SK-N-SH (cell line): Measurements from ENCODE around the gene ZBED5. TPM values are rescaled to one million over a fixed set of nuclear protein-coding genes. Genes with fewer than 3 reads are reported as not detected.

Source experiments
- CTCF ChIA-PET: fragments of 300-600, 350-600 bp; formaldehyde crosslinking; extraction: SDS; loops from one replicate; lab custom pipeline; 2021; lab: Yijun Ruan, JAX
- POLR2A ChIA-PET: fragments of 350-600 bp; sonication (Branson Sonifier 250); formaldehyde crosslinking; extraction: SDS; loops from one replicate; lab custom pipeline; 2020; ENCODE audit warnings: antibody characterized with exemption, inconsistent platforms; lab: Yijun Ruan, JAX
- DNase-seq: peaks from one replicate; pipeline ENCODE4 v3.0.0; 2012
- H2AFZ ChIP-seq: fragments of 200-600 bp; sonication (generic); 2 replicates; pipeline ENCODE4 v1.8.1; 2016; ENCODE audit warnings: antibody characterized with exemption, mild to moderate bottlenecking, low read depth
- H3F3A ChIP-seq: fragments of 200-600 bp; sonication (generic); replicated peaks from 2 replicates; pipeline ENCODE3; 2016; ENCODE audit warnings: antibody characterized with exemption, mild to moderate bottlenecking; ENCODE audit not compliant: insufficient read depth
- H3K27ac ChIP-seq, 2 experiments: fragments of 200-500 bp in 1 of 2; fragments of 200-600 bp in 1 of 2; sonication (Bioruptor generic) in 1 of 2; sonication (generic), shearing (Covaris generic) in 1 of 2; 2 replicates each; pipeline versions ENCODE4 v1.5.1 to v1.6.1; 2014 to 2016; ENCODE audit warnings: low read depth in 2 of 2, inconsistent platforms in 1 of 2, low read length in 1 of 2, mild to moderate bottlenecking in 1 of 2, mixed read lengths in 1 of 2
- H3K27me3 ChIP-seq: fragments of 200-600 bp; sonication (generic), shearing (Covaris generic); 2 replicates; pipeline ENCODE4 v1.6.1; 2016; ENCODE audit warnings: mixed run types; ENCODE audit not compliant: insufficient read depth
- H3K36me3 ChIP-seq, 2 experiments: fragments of 200-500 bp in 1 of 2; fragments of 200-600 bp in 1 of 2; sonication (Bioruptor generic) in 1 of 2; sonication (generic) in 1 of 2; replicated peaks in 1 of 2; 2 replicates each; pipeline versions ENCODE3 to v1.5.1; 2014 to 2016; ENCODE audit warnings: low read length in 1 of 2, mild to moderate bottlenecking in 1 of 2; ENCODE audit not compliant: insufficient read depth in 2 of 2, control insufficient read depth in 1 of 2
- H3K4me1 ChIP-seq, 2 experiments: fragments of 200-500 bp in 1 of 2; fragments of 200-600 bp in 1 of 2; sonication (Bioruptor generic) in 1 of 2; sonication (generic), shearing (Covaris generic) in 1 of 2; 2 replicates each; pipeline versions ENCODE4 v1.5.1 to v1.6.1; 2014 to 2016; ENCODE audit warnings: low read depth in 1 of 2, low read length in 1 of 2, mixed run types in 1 of 2; ENCODE audit not compliant: insufficient read depth in 2 of 2, control insufficient read depth in 1 of 2
- H3K4me2 ChIP-seq: fragments of 200-600 bp; sonication (generic), shearing (Covaris generic); 2 replicates; pipeline ENCODE4 v1.6.1; 2017; ENCODE audit warnings: mixed run types
- H3K4me3 ChIP-seq, 2 experiments: fragments of 200-500 bp in 1 of 2; fragments of 200-600 bp in 1 of 2; sonication (Bioruptor generic) in 1 of 2; sonication (generic), shearing (Covaris generic) in 1 of 2; 2 replicates each; pipeline versions ENCODE4 v1.5.1 to v1.8.1; 2014 to 2016; ENCODE audit warnings: low read depth in 2 of 2, inconsistent platforms in 1 of 2, low read length in 1 of 2, mild to moderate bottlenecking in 1 of 2, mixed read lengths in 1 of 2, moderate library complexity in 1 of 2
- H3K79me2 ChIP-seq: fragments of 200-600 bp; sonication (generic); 2 replicates; pipeline ENCODE4 v1.8.1; 2017; ENCODE audit warnings: mild to moderate bottlenecking; ENCODE audit not compliant: insufficient read depth
- H3K9ac ChIP-seq: fragments of 200-600 bp; sonication (generic); 2 replicates; pipeline ENCODE4 v1.6.1; 2017; ENCODE audit warnings: mixed run types
- H3K9me2 ChIP-seq: fragments of 200-600 bp; sonication (generic); 2 replicates; pipeline ENCODE4 v1.6.1; 2017; ENCODE audit warnings: mixed run types
- H3K9me3 ChIP-seq: fragments of 200-600 bp; sonication (generic); 2 replicates; pipeline ENCODE4 v1.6.1; 2017; ENCODE audit warnings: mixed run types, mild to moderate bottlenecking, moderate library complexity
- H4K20me1 ChIP-seq: fragments of 200-600 bp; sonication (generic); 2 replicates; pipeline ENCODE4 v1.6.1; 2017; ENCODE audit warnings: mild to moderate bottlenecking, mixed run types; ENCODE audit not compliant: insufficient read depth
- CHD2 ChIP-seq: fragments of 150-350 bp; IDR thresholded peaks from 2 replicates; pipeline ENCODE4 v1.6.1; 2018; ENCODE audit warnings: low read length; ENCODE audit not compliant: partially characterized antibody
- ELF1 ChIP-seq: IDR thresholded peaks from 2 replicates; pipeline ENCODE4 v1.4.0; 2012
- EP300 ChIP-seq, 2 experiments: IDR thresholded peaks; 2 replicates each; pipeline versions ENCODE4 v1.4.0 to v1.6.1; 2012; ENCODE audit warnings: borderline replicate concordance in 1 of 2, low read depth in 1 of 2, low read length in 1 of 2
- EZH2phosphoT487 ChIP-seq: fragments of 200-600 bp; sonication (generic); IDR thresholded peaks from 2 replicates; pipeline ENCODE4 v1.6.1; 2017; ENCODE audit warnings: low read depth, mixed run types, mild to moderate bottlenecking, antibody characterized with exemption, moderate library complexity, borderline replicate concordance
- FOSL2 ChIP-seq: IDR thresholded peaks from 2 replicates; pipeline ENCODE4 v1.4.0; 2012; ENCODE audit warnings: low read depth, mild to moderate bottlenecking, moderate library complexity, borderline replicate concordance
- FOXJ3 ChIP-seq: sonication (generic); formaldehyde crosslinking; IDR thresholded peaks from 2 replicates; pipeline ENCODE4 v1.5.1; 2020; ENCODE audit warnings: mild to moderate bottlenecking, missing genetic modification reagents
- FOXM1 ChIP-seq: IDR thresholded peaks from 2 replicates; pipeline ENCODE4 v1.4.0; 2012; ENCODE audit warnings: low read depth, mild to moderate bottlenecking
- GABPA ChIP-seq: IDR thresholded peaks from 2 replicates; pipeline ENCODE4 v1.4.0; 2012; ENCODE audit warnings: low read depth, mild to moderate bottlenecking
- JUND ChIP-seq: IDR thresholded peaks from 2 replicates; pipeline ENCODE4 v1.4.0; 2012
- MEF2A ChIP-seq: IDR thresholded peaks from 2 replicates; pipeline ENCODE4 v1.4.0; 2012; ENCODE audit warnings: low read depth, borderline replicate concordance
- NFIC ChIP-seq: IDR thresholded peaks from 2 replicates; pipeline ENCODE4 v1.4.0; 2012; ENCODE audit warnings: borderline replicate concordance
- NRF1 ChIP-seq: IDR thresholded peaks from 2 replicates; pipeline ENCODE4 v1.6.1; 2012; ENCODE audit warnings: low read depth, mild to moderate bottlenecking, low read length
- RFX5 ChIP-seq: IDR thresholded peaks from 2 replicates; pipeline ENCODE4 v1.6.1; 2012; ENCODE audit warnings: mild to moderate bottlenecking, improper control_type of control experiment, low read length
- SIN3A ChIP-seq: IDR thresholded peaks from 2 replicates; pipeline ENCODE4 v1.6.1; 2012; ENCODE audit warnings: low read depth, mild to moderate bottlenecking, low read length, moderate library complexity, borderline replicate concordance
- SMC3 ChIP-seq: IDR thresholded peaks from 2 replicates; pipeline ENCODE4 v1.6.1; 2012; ENCODE audit warnings: low read depth, low read length, improper control_type of control experiment
- TAF1 ChIP-seq: IDR thresholded peaks from 2 replicates; pipeline ENCODE4 v1.6.1; 2012; ENCODE audit warnings: low read depth, mild to moderate bottlenecking, low read length, moderate library complexity, borderline replicate concordance
- TEAD4 ChIP-seq: IDR thresholded peaks from 2 replicates; pipeline ENCODE4 v1.4.0; 2012; ENCODE audit warnings: mild to moderate bottlenecking, borderline replicate concordance; ENCODE audit not compliant: insufficient read depth
- USF1 ChIP-seq: IDR thresholded peaks from 2 replicates; pipeline ENCODE4 v1.4.0; 2012; ENCODE audit warnings: low read depth, borderline replicate concordance
- ZBTB33 ChIP-seq: IDR thresholded peaks from 2 replicates; pipeline ENCODE4 v1.4.0; 2012; ENCODE audit warnings: low read depth, borderline replicate concordance
- WGBS: methylation state at CpG from one replicate; pipeline ENCODE4 v1.1.6; 2017; ENCODE audit warnings: low lambda C conversion rate; 5-methylcytosine and 5-hydroxymethylcytosine counted together
- polyA plus RNA-seq, 3 experiments: library from polyadenylated mRNA; depleted of rRNA; stranded (reverse); fragments of >200 nt; gene quantifications; 2 replicates each; pipeline ENCODE4 v1.2.3, GENCODE V29; 2012
- TF ChIP-seq, protein P1 (sequence below): fragments of 200-600 bp; sonication (generic); IDR thresholded peaks from 2 replicates; pipeline ENCODE4 v1.6.1; 2017; ENCODE audit warnings: antibody characterized with exemption, mild to moderate bottlenecking, moderate library complexity
- TF ChIP-seq, protein P2 (sequence below): IDR thresholded peaks from 2 replicates; pipeline ENCODE4 v1.4.0; 2012; ENCODE audit warnings: low read depth
- TF ChIP-seq, protein P3 (sequence below): fragments of 150-350 bp; IDR thresholded peaks from 2 replicates; pipeline ENCODE4 v1.6.1; 2016; ENCODE audit warnings: mild to moderate bottlenecking, low read depth, low read length
- TF ChIP-seq, protein P4 (sequence below): IDR thresholded peaks from 2 replicates; pipeline ENCODE4; 2012

Gene ZBED5
- polyA plus RNA-seq, 1 of the 3 experiments (the other 2 are of a cell fraction): 23.5 TPM

- Histone ChIP-seq H3K4me1 (peaks cover 17 to 27% of the 10 kb centered on the region in 2 experiments), H3K9me2 (no peaks in the 10 kb centered on the region), H3F3A (peaks cover 28% of the 10 kb centered on the region), H3K9ac (peak within 1 kb of the TSS; percentile 100), H3K4me3 (peak within 1 kb of the TSS; percentile 75 to 93), H4K20me1 (peaks cover 41% of the 10 kb centered on the region), H3K79me2 (peaks cover 56% of the 10 kb centered on the region), H3K9me3 (no peaks in the 10 kb centered on the region), H3K4me2 (peak within 1 kb of the TSS; percentile 95), H3K27ac (peak within 1 kb of the TSS; percentile 95 to 98), H3K27me3 (no peaks in the 10 kb centered on the region), H2AFZ (peak within 1 kb of the TSS; percentile 88), H3K36me3 (peaks cover 33 to 39% of the 10 kb centered on the region in 2 experiments)
- CTCF ChIA-PET: interaction anchor here (0.6 to 3.9 kb wide), 11 partner anchors 11 to 177 kb away, joined by 3 to 35 read pairs (median 4); no protein-coding TSS in a partner anchor
- under 1% methylated on average over 51 of the region's 65 CpGs for whole genome bisulfite sequencing
- DNase-seq: peak; percentile 97
- POLR2A ChIA-PET: interaction anchor here (0.6 to 3.1 kb wide), 39 partner anchors 9 to 1201 kb away, joined by 3 to 84 read pairs (median 4); partner anchors contain the start of genes CTR9 and ZBED5
- TF ChIP-seq TEAD4: peak; percentile 99
- peak; percentile 88 for TF ChIP-seq TAF1
- no peak for TF ChIP-seq FOXJ3 (CRISPR knock-in tag)
- TF ChIP-seq ELF1: 0 out of 2 replicates have a peak, but pooled peaks have one; percentile 16
- peak; percentile 49 for TF ChIP-seq CHD2
- TF ChIP-seq USF1: no peak
- TF ChIP-seq, protein P1, sequence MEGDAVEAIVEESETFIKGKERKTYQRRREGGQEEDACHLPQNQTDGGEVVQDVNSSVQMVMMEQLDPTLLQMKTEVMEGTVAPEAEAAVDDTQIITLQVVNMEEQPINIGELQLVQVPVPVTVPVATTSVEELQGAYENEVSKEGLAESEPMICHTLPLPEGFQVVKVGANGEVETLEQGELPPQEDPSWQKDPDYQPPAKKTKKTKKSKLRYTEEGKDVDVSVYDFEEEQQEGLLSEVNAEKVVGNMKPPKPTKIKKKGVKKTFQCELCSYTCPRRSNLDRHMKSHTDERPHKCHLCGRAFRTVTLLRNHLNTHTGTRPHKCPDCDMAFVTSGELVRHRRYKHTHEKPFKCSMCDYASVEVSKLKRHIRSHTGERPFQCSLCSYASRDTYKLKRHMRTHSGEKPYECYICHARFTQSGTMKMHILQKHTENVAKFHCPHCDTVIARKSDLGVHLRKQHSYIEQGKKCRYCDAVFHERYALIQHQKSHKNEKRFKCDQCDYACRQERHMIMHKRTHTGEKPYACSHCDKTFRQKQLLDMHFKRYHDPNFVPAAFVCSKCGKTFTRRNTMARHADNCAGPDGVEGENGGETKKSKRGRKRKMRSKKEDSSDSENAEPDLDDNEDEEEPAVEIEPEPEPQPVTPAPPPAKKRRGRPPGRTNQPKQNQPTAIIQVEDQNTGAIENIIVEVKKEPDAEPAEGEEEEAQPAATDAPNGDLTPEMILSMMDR: no peak
- TF ChIP-seq FOSL2: no peak
- TF ChIP-seq NRF1: peak; percentile 60
- TF ChIP-seq FOXM1: no peak
- TF ChIP-seq, protein P2, sequence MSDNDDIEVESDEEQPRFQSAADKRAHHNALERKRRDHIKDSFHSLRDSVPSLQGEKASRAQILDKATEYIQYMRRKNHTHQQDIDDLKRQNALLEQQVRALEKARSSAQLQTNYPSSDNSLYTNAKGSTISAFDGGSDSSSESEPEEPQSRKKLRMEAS: peak; percentile 56; the same call in 1 of the 2 replicates
- no peak for TF ChIP-seq EZH2phosphoT487
- peak; percentile 70; the same call in 1 of the 2 replicates for TF ChIP-seq RFX5
- no peak; the same call in 1 of the 2 replicates for TF ChIP-seq JUND
- TF ChIP-seq EP300 (IDR thresholded peaks at IDR 0.05; ENCODE audit: borderline replicate concordance in 1 of 2, low read depth in 1 of 2, low read length in 1 of 2): no peak; a peak in 1 of 4 replicates
- TF ChIP-seq, protein P3, sequence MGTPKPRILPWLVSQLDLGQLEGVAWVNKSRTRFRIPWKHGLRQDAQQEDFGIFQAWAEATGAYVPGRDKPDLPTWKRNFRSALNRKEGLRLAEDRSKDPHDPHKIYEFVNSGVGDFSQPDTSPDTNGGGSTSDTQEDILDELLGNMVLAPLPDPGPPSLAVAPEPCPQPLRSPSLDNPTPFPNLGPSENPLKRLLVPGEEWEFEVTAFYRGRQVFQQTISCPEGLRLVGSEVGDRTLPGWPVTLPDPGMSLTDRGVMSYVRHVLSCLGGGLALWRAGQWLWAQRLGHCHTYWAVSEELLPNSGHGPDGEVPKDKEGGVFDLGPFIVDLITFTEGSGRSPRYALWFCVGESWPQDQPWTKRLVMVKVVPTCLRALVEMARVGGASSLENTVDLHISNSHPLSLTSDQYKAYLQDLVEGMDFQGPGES: peak; percentile 34; the same call in 1 of the 2 replicates
- TF ChIP-seq SMC3: no peak
- TF ChIP-seq NFIC: no peak
- TF ChIP-seq MEF2A: no peak
- TF ChIP-seq, protein P4, sequence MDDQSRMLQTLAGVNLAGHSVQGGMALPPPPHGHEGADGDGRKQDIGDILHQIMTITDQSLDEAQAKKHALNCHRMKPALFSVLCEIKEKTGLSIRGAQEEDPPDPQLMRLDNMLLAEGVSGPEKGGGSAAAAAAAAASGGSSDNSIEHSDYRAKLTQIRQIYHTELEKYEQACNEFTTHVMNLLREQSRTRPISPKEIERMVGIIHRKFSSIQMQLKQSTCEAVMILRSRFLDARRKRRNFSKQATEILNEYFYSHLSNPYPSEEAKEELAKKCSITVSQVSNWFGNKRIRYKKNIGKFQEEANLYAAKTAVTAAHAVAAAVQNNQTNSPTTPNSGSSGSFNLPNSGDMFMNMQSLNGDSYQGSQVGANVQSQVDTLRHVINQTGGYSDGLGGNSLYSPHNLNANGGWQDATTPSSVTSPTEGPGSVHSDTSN: peak; percentile 91
- TF ChIP-seq GABPA: no peak
- no peak; the same call in 1 of the 2 replicates for TF ChIP-seq SIN3A
- TF ChIP-seq ZBTB33: no peak
Measured at GRCh38 chr11:10808553-10809372, 49.1 kb downstream of the ZBED5 start, which contains the start of gene EIF4G2. EIF4G2 (minus strand) TSS chr11:10808926.
